NCI-H345 treated with DMSO at 0.1 percent for 48 hours (cell line): ENCODE data around the gene ZNF169.
"Not testable (repeated sequence)": the region's sequence is repeated elsewhere in the genome, so short reads cannot be mapped to it uniquely, and the experiment has no call there.

Experiments
- DNase-seq: peaks from one replicate; lab custom pipeline; 2025; ENCODE audit not compliant: unreplicated experiment; lab: John Stamatoyannopoulos, UW

Gene ZNF169

DNA sequence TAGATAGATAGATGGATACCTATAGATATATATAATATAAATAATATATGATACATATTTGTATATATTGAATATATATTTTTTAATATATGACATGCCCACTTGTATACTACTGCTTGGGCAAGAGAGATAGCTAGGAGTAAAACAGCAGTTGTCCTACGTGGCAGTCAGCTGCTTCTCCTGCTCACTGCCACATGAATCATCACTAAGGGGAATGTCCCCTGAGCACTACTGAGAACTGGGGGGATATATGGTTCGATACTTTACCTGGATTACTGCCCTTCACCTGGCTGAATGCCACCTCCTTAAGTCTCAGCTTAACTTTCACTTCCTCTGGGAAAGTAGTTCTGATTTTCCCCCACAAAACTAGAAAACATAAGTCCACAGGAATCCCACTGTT, 82.6 kb downstream of the ZNF169 start:
- not testable (repeated sequence) for DNase-seq

GRCh38 chr9:94347451-94347850, 88.4 kb downstream of the ZNF169 start:
- DNase-seq: not testable (repeated sequence)

DNA sequence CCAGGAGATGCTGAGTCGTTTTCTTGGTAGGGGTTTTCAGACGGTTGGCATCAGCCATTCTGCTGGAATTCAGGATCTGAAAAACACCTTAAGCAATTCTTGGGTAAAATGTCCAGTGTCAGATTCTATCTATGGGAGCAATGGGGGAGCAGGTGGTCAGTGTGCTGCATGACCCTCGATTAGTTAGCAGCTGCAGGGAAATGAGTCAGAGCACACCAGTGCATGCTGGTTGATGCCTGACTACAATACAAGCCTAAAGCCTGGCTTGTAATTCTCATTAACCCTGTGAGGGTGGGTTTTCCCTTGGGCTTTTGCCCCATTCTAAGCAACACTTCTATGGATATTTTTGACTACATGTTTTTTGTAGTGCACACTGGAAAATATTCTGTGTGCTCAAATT, 89.7 kb downstream of the ZNF169 start:
- DNase-seq: not testable (repeated sequence)
